Pancreas (tissue), 10 donors: ENCODE results near the gene EHD1. TPM values are rescaled to one million over a fixed set of nuclear protein-coding genes. Genes with fewer than 3 reads are reported as not detected.
"Not testable (repeated sequence)": the region's sequence is repeated elsewhere in the genome, so short reads cannot be mapped to it uniquely, and the experiment has no call there.

ENCODE experiments used
- ATAC-seq, 4 donors: fragments of 200-7000 bp; cut with Tn5 transposase; one replicate each; pipeline versions ENCODE4 v1.8.0 to v1.9.1; 2020; ENCODE audit warnings: mild to moderate bottlenecking in 4 of 4, moderate library complexity in 4 of 4
- DNase-seq, 6 donors: peaks; one replicate each; pipeline ENCODE4 v3.0.0-alpha.2; 2020
- FAIRE-seq: peaks from 2 replicates; lab custom pipeline; 2012; peaks lifted over from hg19 to GRCh38; lab: Jason Lieb, UNC
- H3K27ac ChIP-seq, 4 donors: fragments of 200-600 bp; sonication (generic); 1 replicate in 3 of 4; 2 replicates in 1 of 4; pipeline versions ENCODE4 v1.5.0 to v1.8.0; 2020
- H3K27me3 ChIP-seq, 4 donors: fragments of 200-600 bp; one replicate each; pipeline ENCODE4 v1.8.0; 2021
- H3K36me3 ChIP-seq, 3 donors: fragments of 200-600 bp; sonication (generic) in 1 of 3; one replicate each; pipeline versions ENCODE4 v1.5.0 to v1.8.0; 2020 to 2021
- H3K4me1 ChIP-seq, 3 donors: fragments of 200-600 bp; one replicate each; pipeline ENCODE4 v1.8.0; 2021
- H3K4me3 ChIP-seq, 4 donors: fragments of 200-600 bp; sonication (generic) in 2 of 4; one replicate each; pipeline versions ENCODE4 v1.5.0 to v1.8.0; 2020 to 2021
- H3K9me3 ChIP-seq, 4 donors: fragments of 200-600 bp; one replicate each; pipeline ENCODE4 v1.8.0; 2021
- CTCF ChIP-seq, 4 donors: fragments of 200-600 bp; sonication (generic) in 3 of 4; IDR thresholded peaks; one replicate each; pipeline versions ENCODE4 v1.5.0 to v1.8.0; 2021; ENCODE audit warnings: antibody characterized with exemption in 4 of 4
- WGBS, 2 donors: extraction: QIAGEN DNeasy Blood & Tissue Kit; methylation state at CpG; one replicate each; pipeline ENCODE4 v1.1.7; 2013; 5-methylcytosine and 5-hydroxymethylcytosine counted together
- intact Hi-C, 3 donors: fragments of 100-400 bp; cut with DNase I; formaldehyde crosslinking; loops; one replicate each; pipeline versions ENCODE4 v1.11.1 to v1.14.2; 2022
- polyA plus RNA-seq, 2 donors: library from polyadenylated mRNA; stranded (reverse); fragments of 200-250 nt; gene quantifications; one replicate each; pipeline ENCODE4 v1.2.3, GENCODE V29; 2013
- total RNA-seq, 6 donors: library from RNA; stranded (reverse); fragmentation: NEBNext Ultra II Directional in 4 of 6; extraction: Animal tissue kit (Norgen Biotek cat#: 25700) in 4 of 6; gene quantifications; one replicate each; pipeline versions ENCODE4 v1.2.1 to v1.2.4, GENCODE V29; 2021 to 2023
- donor health status: healthy with polysubstance abuse.
- donor health status: DM: no; HTN: no; CAD: no; lungs with moderate emphysema.
- donor health status: DM: no; HTN: no; CAD: no.
- donor health status: control.
- donor health status: control.
- donor health status: Bipolar disorder and iron deficiency.
- donor health status: DM: yes; HTN: yes; CAD: no.
- donor health status: DM: no; HTN: no; CAD: no.
- donor health status: DM: no; HTN: no; CAD: no.
- donor health status: DM: yes; HTN: yes; CAD: no.

The EHD1 gene
- total and polyA plus RNA-seq, 8 donors: 10.1 to 22.1 (median 16.8) TPM

DNA sequence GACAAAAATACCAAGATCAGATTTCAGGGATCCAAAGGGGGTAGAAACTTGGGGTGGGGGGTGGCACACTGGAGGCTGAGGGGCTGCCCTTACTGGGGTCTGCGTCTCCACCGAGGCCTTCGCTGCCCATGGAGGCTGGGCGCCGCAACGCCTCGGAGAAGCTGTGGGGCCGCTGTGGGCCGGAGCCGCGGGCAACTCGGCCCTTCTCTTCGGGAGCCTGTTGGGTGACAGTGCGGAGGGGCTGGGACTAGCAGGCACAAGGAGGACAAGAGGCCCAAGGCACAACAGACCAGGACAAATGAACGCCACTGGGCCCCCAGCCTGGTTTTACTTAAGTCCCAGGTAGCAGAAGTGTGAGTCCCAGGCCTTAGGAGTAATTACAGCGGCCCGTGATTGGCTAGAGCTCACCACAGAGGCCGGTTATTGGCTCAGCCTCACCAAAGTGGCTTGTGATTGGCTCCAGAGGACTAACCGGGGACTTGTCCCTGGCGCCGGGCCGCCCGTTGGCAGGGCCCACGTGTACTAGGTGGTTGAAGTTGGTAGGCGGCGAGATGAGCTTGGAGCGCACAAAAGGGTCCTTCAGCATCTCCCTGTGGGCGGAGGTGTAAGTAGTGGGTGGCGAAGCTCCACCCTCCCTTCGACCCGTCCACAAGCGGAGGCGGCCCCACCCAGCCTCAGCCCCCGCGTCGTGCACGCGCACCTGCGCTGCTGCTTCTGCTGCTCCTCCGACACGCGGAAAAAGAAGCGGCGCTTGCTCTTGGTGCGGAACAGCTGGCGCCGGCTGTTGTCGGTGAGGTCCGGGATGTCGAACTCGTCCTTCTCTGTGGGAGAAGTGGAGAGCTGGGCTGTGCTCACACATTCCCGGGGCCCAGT is 51.6 kb downstream of the EHD1 start:
- no peak overlapping the region for H3K4me3 ChIP-seq
- TF ChIP-seq CTCF (IDR thresholded peaks at IDR 0.05): no peak
- H3K9me3 ChIP-seq: no peaks in the 10 kb centered on the region
- FAIRE-seq (no peak), ATAC-seq (peak in 1 of 4 donors; percentile 6), DNase-seq (peak in 1 of 6 donors; percentile 43)
- no peaks in the 10 kb centered on the region for H3K27me3 ChIP-seq
- 93 to 94% methylated on average over 52 of the region's 52 CpGs for WGBS, 2 donors
- no peaks in the 10 kb centered on the region for H3K4me1 ChIP-seq
- intact Hi-C loops: no loop called here
- H3K36me3 ChIP-seq: peaks cover 0 to 40% (median 5%) of the 10 kb centered on the region in 3 donors
- no peak overlapping the region for H3K27ac ChIP-seq

- Histone ChIP-seq H3K4me3 (no peak overlapping the region), H3K4me1 (no peaks in the 10 kb centered on the region), H3K9me3 (no peaks in the 10 kb centered on the region), H3K27ac (no peak overlapping the region), H3K36me3 (peaks cover 0 to 33% (median 5%) of the 10 kb centered on the region in 3 donors), H3K27me3 (no peaks in the 10 kb centered on the region)
- DNase-seq (no peak), ATAC-seq (no peak), FAIRE-seq (no peak)
- 78 to 82% methylated on average over 7 of the region's 7 CpGs for WGBS, 2 donors
- TF ChIP-seq CTCF (IDR thresholded peaks at IDR 0.05): no peak
- intact Hi-C loops: no loop called here
Measured at GRCh38 chr11:64826062-64826461, 52.4 kb downstream of the EHD1 start.

DNA sequence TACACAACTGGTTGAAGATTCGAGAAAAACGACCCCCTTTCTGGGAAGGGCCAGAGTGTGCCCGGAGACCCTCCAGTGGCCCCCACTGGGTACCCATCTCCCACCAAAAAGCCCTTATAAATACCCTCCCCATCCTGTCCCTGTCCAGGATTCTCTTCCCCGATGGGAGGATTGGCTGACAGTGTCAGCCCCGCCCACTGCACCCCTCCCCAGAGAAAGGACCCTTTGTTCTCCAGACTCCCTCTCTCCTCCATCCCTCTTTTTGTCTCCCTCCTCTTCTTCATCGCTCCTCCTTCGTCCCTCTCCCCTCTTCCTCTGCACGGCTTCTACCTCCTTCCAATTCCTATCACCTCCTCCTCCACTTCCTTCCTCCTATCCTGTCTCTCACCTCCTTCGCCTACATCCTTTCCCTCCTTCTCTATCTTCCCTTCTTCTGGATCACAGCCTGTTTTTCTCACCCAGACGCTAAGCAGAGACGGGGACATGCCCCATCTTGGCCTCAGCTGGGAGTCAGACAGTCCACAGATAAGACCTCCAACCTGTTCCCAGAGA is 54.8 kb downstream of the EHD1 start:
- no peak for TF ChIP-seq CTCF (IDR thresholded peaks at IDR 0.05)
- no peaks in the 10 kb centered on the region for H3K27me3 ChIP-seq
- no peaks in the 10 kb centered on the region for H3K4me1 ChIP-seq
- DNase-seq: no peak
- FAIRE-seq: no peak
- no peak overlapping the region for H3K27ac ChIP-seq
- ATAC-seq: no peak
- no peak overlapping the region for H3K4me3 ChIP-seq
- no peaks in the 10 kb centered on the region for H3K9me3 ChIP-seq
- H3K36me3 ChIP-seq: peaks cover 0 to 24% (median 0%) of the 10 kb centered on the region in 3 donors
- intact Hi-C loops: no loop called here
- WGBS, 2 donors: 79 to 86% methylated on average over 11 of the region's 11 CpGs

DNA sequence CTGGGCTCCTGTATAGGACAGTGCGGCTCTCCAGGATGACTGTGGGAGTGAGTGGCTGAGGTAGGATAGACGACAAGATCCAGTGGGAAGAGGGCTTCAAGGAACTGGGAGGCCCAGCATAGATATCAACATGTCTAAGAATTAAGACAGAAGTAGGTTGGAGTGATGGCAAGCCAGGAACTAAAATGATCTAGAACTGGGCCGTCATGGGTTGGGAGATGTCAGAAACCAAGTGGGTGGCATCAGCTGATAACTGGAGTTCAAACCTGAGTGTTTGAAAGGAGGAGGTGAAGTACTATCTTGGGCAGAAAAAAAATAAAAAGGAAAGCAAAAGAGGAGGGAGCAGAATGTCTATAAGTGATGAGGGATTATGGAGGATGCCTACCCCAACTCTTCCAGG is 60.9 kb downstream of the EHD1 start:
- FAIRE-seq: no peak
- H3K27ac ChIP-seq: no peak overlapping the region
- no peak overlapping the region for H3K4me3 ChIP-seq
- peaks cover 8 to 18% (median 15%) of the 10 kb centered on the region in 3 donors for H3K4me1 ChIP-seq
- ATAC-seq: no peak
- TF ChIP-seq CTCF (IDR thresholded peaks at IDR 0.05): no peak
- WGBS, 2 donors: 82 to 86% methylated on average over 3 of the region's 3 CpGs
- no peaks in the 10 kb centered on the region for H3K36me3 ChIP-seq
- no peaks in the 10 kb centered on the region for H3K27me3 ChIP-seq
- intact Hi-C loops: no loop called here
- no peaks in the 10 kb centered on the region for H3K9me3 ChIP-seq
- no peak for DNase-seq

GRCh38 chr11:64815433-64815832 is 63.0 kb downstream of the EHD1 start:
- H3K4me1 ChIP-seq: peaks cover 8 to 18% (median 15%) of the 10 kb centered on the region in 3 donors
- H3K4me3 ChIP-seq, H3K36me3 ChIP-seq, H3K27me3 ChIP-seq, H3K27ac ChIP-seq, FAIRE-seq, H3K9me3 ChIP-seq, intact Hi-C loops, DNase-seq: not testable (repeated sequence)
- 45 to 47% methylated on average over 5 of the region's 5 CpGs for WGBS, 2 donors
- peak in 2 of 4 donors; percentile 21 to 35 for ATAC-seq
